GM18867 (cell line): ENCODE results near the gene THRB.

Experiments
- ATAC-seq: cut with Tn5 transposase; IDR thresholded peaks from one replicate; pipeline ENCODE4 v1.9.1; 2021; ENCODE audit warnings: mild to moderate bottlenecking, moderate library complexity; ENCODE audit not compliant: unreplicated experiment

The THRB gene

DNA sequence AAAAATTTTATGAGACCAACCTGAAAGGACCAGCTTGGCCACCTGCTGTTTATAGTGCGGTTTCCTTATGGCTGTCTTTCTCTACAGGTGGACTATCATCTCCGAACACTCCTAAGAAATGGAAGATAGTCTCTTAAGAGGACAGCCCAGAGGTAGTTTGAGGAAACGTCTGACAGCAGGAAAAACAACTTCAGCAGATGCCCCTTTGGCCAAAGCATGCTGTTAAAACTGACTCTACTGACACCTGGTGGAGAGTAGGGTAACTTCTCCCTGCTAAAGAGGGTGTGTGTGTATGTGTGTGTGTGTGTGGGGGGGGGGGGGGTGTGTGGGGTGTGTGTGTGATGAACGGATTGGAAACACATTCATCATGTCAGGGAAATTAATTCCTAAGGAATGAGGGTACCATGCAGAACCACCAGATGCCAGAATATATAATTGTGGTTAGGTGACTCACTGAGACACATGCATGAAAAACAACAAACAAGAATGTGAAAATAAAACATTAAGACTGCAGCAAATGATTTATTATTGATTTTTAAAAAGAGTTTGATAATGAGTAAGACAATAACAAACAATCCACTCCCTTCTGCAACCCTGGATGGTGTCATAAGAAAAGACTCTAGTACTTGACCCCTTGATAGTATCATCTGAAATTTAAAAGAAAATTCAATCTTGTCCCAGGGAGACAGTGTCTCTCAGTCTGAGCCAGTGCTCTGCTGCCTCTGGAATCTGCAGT, 256.5 kb downstream of the THRB start:
- peak; percentile 89 for ATAC-seq

DNA sequence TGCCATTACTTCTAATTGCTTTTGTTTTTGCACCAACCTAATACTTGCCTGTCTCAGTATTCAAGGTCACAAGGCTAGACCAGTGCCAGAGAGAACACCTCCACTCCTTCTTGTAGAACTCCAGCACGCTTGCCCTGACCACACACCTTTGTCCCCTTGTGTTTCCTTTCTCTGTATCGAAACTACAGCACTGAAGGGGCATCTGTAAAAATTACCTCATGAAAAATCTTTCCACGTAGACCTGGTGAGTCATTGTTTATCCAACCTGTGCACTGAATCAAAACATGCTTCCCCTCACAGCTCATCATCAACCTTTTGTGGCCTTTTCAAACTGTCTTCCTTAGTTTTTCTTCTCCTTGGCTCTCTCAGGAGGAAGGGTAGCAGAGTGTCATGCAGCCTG, 259.5 kb downstream of the THRB start:
- ATAC-seq, result no peak

DNA sequence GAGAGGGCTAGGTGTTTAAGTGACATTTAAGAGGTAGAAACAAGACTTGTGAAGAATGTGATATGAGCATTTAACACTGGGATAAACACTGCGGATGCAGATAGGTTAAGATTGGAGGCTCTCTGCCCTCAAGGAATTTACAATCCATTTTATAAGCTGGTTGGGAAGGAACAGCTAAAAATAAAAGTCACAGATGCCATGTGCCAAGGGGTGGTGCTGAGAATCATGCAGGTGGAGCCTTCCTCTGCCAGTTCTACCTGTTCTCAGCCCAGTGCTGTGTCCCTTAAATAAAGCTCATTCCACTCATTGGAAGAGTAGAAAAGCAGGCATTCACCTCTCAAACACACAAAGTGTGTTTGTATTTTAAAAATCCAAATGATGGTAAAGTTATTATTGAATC, 261.9 kb downstream of the THRB start:
- no peak for ATAC-seq

DNA sequence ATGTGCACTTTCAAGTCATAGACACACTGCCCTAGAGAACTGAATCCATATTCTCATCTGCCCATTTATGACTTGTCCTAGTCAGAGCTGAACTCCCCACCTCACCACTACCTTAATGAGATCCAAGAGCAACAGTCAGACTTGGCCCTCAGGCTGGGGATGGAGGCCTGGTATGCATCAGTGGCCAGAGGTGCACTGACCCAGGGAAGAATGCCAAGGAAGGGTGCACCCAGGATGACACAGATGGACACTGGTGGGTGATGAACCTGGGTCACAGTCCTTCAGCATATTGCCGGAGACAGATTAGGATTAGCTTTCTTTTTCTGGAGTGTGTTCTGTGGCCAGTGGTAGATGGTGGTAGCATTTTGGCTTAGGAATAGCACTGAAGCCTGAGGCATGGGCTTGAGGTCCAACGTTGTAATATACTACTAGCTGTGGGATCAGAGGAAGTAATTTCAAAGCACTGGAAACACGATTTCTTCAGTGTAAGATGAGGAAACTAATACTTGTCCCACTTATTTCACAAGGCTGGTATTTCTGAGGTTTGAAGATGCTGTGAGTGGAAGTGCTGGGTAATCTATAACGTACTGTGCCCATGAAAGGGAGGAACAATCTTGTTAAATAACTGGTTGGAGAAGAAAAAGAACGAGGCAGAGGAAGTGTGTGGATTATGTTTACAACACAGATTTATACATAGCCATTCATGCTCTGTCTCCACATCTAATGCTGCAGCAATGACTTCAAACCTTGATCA, 265.0 kb downstream of the THRB start:
- no peak for ATAC-seq

DNA sequence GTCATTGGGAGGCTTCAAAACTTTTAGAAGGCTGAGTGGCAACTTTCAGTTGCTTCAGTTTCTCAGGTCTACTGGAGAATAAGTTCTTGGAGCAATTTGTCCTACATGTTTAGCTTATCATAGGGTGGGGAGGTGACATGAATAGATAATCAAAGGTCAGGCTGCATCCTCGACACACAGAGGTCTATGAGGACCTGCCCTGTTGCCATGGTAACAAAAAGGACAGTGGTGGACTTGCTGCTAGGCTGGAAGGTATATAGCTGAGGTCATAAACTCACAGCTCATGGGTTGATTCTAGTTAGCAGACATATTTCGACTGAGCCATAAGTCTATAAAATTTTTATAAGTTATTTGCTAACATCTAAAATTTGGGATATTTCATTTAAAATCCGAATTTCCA, 267.0 kb downstream of the THRB start:
- ATAC-seq, result no peak

DNA sequence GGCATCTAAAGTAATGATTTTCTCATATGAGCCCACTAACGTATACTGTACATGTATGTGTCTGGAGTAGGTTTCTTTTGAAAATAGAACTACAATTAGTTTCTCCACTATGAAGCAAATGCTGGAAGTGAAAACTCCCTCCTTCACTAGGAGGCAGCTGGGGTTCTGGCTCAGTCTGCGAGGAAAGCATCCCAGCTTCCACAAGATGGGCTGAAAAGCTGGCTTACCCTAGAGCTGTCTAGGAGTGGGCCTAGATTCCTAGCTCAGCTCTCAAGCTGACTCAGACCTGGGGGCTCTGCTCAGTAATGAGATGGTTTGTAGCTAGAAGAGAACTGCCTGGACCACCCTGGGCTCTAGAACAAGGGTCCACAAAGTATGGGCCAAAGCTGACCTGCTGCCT, 268.3 kb downstream of the THRB start:
- no peak for ATAC-seq

DNA sequence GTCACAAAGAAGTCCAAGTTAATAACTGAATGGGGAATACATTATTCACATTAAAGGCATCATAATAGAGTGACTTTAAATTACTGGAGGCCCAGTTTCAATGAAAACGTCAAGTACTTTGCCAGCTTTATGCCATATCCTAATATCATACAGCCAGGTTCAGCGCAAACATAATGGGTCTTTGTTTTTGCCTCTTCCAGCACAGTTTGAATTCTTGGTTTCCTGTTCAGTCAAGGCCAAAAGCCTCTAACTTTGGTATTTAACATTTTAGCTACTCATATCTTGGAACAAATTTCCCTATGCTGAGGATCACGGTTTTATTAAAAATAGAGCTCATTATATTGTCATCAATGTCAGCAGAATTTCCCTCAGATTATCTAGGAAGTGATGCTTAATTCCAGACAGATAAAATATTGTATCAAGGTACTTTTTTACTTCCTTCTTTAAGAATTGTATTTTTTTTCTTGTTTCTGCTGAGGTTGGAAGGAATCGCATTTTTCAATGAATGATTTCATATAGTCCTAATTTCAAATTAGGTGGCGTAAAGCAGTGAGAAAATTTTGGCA, 269.2 kb downstream of the THRB start:
- ATAC-seq, result no peak

DNA sequence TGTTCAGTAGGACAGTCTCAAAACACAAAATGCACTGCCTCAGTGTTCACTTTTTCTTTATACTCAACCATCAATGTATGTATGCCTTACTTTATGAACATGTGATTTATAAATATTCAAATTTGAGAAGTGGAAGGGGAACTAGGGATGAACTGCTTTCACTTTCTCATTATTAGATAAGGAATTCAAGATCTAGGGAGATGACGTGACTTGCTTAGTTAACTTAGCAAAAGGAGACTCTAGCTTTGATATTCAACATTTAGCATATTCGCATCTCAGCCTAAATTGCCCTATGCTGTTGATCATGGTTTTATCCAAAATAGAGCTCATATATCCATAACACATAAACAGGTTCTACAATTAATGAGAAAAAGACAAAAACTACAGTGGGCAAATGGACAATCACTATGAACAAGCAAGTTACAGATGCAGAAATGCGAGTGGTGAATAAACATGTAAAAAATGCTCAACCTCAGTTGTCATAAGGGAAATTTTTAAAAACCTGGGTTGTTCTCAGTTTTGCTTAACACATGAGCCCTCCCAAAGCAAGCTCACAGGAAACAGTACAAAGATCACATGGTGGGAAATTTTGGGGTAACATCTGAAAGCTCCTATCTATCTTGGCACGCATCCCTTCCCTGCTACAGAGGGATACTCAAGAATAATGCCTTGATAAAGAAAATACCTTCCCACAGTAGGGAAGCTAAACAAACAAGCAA, 269.8 kb downstream of the THRB start:
- ATAC-seq, result no peak

DNA sequence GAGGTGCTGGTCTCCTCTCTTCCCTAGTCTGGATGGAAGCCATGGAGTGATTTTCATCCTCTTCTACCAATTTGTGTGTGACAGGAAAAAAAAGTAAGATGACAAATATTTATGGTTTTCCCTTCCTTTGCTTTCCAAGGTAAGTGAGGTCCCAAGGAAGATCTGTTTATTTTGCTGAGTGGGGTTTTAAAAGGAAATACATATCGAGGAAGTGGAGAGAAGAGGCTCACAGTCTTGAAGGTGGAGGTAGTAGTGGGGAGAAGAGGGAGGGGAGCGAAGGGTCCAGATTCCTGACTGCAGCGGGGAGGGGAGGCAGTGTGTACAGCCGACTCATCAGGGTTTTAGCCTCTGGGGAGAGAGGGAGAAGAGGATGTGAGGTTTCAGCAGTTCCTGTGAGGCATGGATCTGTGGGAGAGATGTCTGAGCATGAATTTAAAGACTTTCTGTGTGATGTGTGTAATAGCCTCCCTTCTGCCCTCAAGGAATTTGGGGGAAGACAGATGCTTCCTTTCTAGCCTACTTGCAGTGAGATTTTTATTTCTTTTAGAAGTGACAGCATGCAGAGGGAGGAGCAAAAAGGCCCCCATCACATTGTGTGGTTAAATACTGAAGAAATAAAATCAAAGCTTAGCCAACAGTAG, 272.4 kb downstream of the THRB start:
- no peak for ATAC-seq

DNA sequence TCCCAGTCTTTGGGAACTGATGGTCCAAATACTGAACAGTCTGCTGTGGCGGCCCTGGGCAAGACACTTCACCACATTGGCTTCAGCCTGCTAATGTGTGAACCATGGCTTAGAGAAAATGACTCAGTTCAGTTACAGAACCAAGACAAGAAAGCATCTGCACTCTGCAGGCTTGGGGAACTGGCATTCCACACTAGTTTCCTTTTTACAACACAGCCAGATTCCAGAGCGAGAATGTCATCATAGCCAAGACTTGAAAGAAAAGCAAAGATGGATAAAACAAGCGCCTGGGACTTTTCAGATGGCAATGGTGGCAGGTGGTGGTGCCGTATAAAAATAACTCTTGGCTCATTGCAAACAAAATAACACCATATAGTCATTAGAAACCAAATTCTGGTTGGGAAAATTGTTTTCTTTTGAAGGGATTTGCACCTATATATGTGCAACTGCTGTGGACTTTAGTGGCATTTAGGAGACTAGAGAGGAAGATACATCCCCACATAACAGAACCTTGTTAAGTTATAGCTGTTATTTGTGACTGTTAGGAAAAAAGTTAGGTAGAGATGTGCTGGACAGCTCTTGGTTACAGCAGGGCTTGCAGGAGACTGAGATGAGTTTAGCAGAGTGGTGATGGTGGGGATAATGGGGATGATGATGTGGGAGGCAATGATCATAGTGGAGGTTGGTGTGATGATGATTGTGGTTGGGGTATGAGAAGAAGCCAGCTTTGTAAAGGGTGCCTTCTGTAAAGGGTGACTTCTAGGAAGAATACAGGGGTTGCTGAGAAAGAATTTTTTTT, 273.6 kb downstream of the THRB start:
- peak; percentile 59 for ATAC-seq

DNA sequence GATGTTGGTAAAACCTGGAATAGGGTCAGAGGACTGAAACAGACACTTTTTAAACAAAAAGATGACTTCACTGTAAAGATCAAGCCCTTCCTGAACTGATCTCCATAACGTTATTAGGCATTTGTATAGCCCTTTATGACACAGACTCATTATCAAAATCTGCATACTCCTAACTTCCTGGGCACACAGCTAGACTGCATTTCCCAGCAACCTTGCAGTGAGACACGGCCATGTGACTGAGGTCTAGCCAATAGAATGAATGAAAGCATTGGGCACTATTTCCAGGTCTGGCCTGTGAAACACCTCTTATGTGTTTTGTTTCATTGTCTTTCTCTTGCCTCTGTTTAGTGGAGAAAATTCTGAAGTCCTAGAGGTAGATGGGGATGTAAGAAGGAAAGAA, 279.1 kb downstream of the THRB start:
- no peak for ATAC-seq

DNA sequence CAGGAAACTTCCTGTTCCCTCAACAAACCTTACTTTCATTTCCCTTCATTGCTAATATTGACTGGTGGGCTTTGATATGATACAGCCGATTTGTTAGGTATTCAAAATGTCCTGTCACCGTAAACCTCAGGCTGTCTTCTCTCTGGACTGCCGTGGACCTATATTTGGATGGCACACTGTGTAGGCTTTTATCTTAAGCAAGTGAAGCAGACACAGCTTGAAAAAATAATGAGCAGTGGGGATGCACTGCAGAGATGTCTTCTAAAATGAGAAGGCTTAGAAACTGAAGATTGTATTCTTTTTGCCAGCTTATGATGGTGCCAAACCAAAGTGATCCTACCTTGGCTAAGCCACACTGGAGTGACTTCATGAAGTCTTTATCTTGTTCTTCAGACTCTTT, 283.3 kb downstream of the THRB start:
- no peak for ATAC-seq

DNA sequence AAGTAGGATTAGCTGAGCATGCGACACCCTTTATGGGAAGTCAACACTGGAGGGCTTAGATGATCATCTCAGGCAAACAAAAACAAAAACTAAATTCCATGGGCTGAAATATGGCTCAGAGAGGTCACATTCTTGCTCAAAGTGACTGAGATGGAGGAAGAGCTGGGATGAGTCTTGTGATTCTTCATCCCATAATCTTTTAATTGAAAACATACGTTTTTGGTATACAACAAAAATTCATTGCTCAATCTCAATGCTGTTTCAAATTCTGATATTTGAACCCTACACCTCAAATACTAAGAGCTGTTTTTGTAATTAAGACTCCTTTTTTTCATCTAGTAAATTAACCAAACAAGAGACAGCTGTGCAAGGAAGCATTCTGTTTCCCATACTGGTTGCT, 292.6 kb downstream of the THRB start:
- ATAC-seq, result no peak

DNA sequence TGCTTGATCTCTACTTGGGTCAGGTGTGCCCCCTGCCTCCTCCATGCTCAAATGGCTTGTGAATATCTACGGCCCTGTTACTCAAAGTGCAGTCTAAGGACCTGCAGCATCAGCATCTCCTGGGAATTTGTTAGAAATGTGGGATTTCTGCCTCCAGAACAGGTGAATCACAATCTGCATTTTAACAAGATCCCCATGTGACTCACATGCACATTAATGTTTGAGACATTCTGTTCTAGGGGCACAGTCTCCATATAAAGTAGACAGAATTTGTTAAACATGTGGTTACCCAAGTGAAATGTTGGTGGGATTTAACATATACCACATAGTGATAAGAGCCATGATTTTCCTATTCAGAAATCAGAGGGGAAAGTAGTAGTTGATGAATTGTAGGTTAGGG, 293.3 kb downstream of the THRB start:
- no peak for ATAC-seq

DNA sequence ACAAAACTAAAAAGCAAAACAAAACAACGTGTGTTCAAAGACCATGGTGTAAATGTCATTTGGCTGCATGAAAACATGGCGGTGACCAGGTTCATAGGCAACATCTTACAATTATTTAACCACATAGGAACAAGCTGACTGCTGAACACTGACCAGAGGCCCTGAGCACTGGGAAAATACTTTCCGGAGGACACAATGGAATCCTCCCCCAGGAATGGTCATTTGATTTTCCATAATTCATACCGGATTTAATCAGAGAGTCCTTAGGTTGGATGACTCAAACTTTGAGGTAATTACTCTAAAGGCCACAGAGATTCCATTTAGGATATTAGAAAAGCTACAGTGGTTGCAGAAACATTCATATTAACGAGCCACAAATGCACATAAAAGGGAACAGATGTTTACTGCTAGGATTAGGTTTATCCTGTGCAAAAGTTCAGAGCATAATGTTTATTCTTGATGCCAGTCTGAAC, 294.8 kb downstream of the THRB start:
- no peak for ATAC-seq

DNA sequence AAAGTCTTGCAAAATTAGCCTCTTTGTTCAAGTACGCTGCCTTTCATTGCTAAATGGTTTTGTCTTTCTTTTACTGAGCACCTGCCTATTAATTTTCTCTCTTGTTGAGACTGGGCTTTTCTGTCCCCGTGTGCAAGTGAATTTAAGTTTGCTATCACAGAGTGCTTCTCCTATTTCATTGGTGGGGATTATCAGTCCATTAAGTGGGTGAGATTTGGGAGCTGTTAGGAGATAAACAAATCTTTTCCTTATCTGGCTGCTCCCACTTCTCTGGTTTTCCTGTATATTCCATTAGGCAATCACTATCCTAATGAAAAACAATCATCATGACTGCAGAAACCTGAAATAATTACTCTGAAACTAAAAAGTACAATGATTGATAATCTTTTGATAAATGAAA, 295.4 kb downstream of the THRB start:
- no peak for ATAC-seq

DNA sequence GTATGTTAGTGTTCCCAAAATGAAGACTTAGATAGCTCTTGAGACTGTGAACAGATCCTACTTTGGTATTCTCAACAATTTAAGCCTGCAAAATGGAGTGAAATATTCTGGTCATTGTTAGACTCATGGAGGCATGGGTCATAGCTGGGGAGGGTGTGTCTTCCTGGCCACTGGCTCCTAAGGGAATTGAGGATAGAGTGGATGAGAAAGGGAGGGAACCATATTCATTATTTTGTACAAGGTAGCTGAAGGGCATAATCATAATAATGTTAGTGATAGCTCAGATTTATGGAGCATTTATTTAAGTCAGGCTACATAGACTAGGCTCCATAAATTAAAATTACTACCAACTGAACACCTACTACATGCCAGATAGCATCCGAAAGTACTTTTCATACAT, 295.9 kb downstream of the THRB start:
- ATAC-seq, result no peak

DNA sequence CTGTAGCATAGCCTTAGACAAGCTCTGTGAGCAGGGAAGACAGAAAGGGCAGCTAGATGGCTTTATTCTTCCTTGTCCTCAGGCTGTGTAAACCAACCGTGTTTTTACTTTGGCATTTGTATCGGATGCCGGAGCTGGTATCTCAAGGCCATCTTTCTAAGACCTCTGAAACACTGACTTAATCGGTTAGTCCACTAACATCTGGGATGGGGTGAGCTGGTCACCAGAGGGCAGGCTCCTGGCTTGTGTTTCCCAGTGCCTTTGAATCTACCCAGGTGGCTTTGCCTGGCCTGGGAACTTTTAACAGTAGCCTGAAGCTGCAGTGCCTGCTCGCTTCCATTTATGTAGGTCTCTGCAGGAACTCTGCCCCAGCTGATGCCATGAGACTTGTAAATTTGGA, 296.8 kb downstream of the THRB start:
- ATAC-seq, result no peak

DNA sequence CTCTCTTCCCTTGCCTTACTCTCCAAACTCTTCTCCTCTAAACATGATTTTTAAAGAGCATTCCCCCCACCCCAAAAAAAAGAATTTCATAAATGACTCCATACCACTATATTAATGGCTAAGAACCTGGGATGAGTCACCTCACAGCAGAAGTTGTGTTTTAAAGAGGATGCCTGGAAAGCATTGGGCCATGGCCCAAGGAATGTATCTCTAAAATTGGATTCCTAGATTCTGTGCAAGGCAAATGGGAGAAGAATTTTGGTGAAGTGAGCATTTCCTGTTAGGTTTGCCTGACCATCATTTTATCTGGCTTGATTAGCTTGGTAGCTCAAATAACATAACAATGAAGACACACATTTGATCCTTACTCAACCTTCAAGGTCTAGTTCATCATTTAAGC, 298.1 kb downstream of the THRB start:
- no peak for ATAC-seq

DNA sequence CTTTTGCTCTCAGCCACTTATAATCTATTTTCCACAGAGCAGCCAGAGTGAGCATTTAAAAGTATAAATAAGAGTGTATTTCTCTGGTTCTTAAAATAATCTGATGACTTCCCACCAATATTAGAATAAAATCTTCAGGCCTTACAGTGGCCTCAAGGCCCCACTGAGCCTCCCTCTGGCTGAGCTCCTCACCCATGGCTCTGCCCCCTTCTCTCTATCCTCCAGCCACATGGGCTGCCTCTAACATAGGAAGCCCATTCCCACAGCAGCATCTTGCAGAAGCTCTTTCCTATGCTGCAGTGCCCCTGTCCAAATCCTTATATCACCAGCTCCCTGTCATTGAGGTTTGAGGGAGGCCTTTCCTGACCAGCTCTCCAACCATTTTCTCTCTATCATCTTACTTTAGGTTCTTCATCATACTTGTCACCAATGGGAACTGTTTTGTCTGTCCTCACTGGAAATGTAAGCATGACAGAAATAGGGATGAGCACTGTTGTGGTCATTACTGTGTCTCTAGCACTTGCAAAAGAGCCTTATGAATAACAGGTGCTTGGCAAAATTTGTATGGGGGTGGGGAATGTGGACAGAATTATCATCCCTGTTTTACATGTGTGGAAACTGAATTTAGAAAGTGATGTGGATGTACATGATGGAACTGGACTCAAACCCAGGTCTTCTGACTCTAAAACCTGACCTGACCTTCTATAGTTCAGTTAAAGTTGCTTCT, 299.0 kb downstream of the THRB start:
- no peak for ATAC-seq
